ENCODE results near the gene GPS2.

Gene GPS2

DNA sequence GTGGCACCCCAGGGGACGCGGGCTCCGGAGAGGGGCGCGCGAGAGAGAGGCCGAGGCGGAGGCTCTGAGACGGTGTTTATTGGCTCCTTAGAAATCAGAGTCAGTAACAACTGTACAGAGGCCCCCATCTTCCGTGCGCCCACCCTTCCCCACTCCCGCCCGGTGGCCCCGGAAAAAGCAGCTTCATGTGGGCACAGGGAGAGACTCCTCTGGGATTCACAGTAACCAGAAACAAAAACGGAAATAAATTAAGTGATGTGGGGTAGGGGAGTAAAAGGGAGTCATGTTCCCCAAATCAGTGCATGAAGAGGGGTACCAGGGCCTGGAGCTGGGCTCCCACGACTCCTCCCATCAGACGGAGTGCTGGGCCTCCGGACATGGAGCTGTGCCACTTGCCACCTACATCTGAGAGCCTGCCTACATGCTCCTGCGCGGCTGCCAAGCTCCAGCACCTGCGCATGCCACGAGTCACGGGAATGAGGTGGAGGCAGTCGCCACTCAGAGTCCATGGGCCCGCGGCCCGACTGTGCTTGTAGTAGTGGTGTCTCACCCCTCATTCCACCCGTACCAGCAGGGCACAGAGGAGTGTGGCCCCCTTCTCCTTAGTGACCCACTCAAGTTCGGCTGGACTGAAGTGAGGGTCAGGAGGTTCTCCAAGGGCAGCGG, 543 bp upstream of the GPS2 start:
- DNase-seq = no peak

DNA sequence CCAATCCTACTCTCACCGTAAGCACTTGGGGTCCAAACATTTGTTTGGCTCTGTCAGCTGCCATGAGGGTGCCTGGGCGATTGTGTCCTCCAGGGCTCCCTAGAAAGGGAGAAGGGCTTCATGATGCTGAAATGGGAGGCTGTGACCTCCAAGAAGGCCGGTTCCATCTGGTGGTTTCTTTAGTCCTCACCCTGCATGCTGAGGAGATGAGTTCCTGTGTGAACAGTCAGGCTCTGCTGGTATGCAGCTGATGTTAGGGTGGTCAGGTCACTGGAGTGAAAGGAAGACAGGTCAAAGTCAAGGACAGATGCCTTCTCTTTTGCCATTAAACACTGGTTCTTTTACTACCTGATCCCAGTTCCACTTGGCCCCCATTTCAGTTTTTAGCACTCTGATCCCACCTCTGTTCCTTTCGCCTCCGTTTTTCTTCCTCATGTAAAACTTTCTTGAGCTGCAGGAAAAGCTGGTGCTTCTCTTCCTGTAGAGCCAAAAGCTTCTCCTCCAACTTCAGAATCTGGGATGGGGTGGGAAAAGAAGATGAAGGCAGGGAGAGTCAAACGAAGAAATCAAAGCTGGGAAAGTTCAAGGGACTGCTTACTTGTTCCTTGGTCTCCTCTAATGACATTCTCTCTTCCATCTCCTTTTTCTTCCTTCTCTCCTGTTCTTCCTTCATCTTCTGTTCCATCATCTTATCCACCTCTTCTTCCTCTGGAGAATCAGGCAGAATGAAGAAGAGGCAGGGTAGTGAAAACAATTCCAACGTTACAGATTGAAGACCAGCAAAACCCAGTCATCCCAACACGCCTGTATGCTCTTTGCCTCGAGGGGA, 1.1 kb downstream of the GPS2 start:
- no peak for DNase-seq

DNA sequence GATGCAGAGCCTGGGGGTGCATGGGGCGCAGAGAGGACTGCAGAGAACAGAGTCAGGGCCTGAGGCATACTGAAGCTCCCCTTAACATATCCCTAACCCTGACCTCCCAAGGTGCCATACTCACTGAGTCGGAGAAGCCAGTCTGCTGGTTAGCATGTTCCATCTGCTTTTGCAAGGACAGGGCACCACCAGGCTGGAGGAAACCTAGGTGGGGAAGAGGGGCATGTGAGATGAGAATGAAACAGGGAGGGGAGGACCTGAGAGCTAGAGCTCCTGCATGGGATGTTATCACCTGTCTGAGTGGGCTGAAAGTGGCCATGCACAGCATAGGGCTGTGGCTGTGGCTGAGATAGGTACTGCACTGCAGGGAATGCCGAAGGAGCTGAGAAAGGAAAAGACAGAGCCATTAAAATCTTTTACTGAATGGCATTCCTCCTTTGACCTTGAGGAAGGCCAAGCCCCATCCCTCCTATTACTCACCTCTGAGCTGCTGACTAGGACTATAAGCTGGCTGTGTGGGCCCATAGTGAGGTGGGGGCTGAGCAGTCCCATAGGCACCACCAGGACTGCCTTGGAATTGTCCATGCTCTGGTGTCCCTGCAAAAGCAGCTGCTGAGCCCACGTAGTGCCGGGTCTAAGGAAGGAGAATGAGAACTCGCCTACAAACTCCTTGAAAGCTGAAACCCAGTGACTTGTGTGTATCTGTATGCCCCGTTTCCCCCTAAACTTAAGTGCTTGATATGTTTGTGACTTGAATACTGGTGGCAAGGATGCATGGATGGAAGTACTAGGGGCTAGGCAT, 1.9 kb downstream of the GPS2 start:
- DNase-seq = no peak

DNA sequence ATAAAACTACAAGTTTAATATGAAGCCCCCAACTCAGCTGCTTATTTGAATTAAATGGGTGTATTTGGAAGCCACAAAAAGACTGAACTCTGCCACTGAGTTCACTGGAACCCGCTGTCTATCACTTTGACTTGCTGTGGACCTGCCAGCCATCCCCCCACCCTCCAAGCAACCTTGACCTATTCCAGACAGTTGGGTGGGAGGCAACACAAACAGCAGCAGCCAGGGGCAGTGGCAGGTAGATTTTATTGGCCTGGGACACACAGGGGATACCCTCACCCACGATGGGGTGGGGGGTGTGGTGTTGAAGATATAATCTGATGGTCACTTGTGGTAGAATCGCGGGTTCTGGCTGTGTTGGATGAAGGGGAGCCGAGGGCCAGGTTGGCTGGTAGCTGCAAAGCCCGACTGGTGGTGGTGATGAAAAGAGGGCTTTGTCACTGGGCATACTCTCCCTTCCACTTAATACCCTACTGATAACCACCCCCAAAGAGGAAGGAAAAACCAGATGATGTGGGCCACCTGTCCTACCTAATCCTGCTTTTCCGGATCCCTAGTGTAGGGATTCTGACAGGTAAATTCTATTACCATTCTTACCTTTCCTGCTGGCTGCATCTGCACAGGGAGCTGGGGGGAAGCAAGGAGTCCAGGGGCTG, 2.6 kb downstream of the GPS2 start:
- no peak for DNase-seq

DNA sequence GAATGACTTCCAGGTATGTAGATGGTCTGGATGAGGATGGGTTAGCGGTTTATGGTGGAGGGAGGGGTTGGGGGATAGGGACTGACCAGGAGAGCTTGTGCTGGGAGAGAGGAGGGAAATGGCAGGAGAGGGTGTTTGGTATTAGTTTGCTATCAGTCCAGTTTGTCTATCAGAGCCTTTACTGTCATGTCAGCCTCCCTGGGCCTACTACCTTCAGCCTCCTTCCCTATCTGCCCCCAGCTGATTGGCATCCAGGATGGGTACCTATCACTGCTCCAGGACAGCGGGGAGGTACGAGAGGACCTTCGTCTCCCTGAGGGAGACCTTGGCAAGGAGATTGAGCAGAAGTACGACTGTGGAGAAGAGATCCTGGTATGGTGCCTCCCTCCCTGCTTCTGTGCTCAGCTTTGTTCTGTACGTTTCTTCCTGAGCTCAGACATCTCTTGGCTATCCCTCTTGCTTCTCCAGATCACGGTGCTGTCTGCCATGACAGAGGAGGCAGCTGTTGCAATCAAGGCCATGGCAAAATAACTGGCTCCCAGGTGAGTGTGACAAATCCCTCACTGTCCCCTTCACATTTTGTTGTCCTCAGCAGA, 4.0 kb downstream of the GPS2 start:
- no peak for DNase-seq

DNA sequence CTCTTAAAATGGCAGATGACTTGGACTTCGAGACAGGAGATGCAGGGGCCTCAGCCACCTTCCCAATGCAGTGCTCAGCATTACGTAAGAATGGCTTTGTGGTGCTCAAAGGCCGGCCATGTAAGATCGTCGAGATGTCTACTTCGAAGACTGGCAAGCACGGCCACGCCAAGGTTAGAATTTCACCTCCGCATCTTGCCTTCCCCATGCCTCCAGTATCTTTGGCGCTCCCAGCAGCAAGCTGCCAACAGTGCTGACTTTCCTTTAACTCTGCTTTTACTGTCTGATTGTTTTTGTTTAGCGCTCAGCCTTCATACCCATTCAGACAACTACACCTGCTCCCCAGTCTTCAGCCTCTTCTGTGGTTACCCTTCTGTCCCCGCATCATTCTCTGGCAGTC, 5.5 kb downstream of the GPS2 start:
- DNase-seq = no peak

DNA sequence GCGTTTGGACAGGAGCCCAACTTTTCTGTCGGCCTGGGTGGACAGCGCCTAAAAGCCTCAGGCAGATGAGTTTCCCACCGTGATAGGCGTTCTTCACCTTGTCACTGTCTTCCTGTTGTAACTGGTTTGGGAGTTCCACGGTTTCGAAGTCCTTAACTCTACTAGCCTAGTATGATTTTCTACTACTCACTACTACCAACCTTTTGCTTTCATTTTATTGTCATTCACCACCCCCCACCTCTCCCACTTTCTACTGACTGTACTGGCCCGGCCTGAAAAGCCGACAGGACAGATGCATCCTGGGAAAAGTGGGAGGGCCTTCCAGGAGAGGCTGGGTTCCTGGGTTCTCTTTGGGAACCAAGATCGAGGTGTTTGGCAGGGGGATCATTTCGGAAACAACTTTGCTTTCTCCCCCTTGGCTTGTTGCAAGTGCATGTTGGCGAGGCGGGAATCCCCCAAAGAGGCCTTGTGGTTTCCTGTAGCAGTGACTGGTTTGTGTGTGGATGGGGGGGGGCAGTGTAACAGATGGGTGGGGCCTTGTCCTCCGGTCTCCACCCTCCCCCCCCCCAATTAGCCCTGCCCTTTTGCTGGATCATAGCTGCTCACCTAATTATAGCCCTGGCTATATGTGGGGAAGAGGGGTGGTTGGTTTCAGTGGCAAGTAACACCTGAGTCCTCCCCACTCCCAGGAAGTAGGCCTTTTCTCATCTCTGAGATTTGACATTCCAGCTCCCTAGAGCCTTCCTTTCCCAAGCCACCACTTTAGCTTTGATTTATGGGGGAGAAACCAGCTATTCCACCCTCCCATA, 6.3 kb downstream of the GPS2 start:
- peak; percentile 62 to 71 for DNase-seq

DNA sequence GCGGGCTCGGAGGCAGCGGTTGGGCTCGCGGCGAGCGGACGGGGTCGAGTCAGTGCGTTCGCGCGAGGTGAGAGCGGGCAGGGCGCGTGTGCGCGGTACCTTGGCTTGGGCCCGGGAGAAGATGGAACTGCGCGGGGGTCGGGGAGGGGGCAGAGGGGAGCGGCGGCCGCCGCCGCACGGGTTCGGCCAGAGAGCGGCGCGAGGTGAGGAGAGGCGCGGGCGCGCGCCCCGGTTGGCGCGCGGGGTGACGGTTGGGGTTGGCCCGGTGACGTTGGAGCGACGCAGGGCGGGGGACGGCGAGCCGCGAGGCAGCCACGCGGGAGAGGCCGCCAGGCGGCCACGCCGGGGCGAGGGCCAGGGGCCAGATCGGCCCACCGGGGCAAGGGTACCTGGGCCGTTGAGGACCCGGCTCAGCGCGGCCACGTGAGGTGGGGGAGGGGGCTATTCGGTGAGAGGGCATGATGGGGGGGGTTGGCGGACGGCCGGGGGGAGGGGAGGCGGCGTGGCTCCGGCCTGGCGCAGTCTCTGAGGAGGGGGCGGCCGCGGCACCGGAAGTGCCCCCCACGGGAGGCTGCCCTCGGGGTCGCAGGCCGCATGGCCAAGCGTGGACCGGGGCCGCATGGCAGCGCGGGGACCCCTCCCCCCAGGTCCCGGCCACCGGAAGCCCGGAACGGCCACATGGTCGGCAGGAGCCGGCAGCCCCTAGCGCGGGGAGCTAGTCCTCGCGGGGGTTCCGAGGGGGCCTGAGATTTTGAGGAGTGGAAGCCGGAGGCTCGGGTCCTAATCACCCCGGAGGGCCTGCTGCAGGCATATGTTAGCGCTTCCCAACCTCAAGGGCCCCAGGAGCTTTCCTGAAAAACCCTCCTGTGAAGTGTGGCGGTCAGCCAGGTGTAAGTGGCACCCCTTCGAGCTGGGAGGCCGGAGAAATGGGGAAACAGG, 7.2 kb downstream of the GPS2 start:
- peak; percentile 48 to 71 for DNase-seq

DNA sequence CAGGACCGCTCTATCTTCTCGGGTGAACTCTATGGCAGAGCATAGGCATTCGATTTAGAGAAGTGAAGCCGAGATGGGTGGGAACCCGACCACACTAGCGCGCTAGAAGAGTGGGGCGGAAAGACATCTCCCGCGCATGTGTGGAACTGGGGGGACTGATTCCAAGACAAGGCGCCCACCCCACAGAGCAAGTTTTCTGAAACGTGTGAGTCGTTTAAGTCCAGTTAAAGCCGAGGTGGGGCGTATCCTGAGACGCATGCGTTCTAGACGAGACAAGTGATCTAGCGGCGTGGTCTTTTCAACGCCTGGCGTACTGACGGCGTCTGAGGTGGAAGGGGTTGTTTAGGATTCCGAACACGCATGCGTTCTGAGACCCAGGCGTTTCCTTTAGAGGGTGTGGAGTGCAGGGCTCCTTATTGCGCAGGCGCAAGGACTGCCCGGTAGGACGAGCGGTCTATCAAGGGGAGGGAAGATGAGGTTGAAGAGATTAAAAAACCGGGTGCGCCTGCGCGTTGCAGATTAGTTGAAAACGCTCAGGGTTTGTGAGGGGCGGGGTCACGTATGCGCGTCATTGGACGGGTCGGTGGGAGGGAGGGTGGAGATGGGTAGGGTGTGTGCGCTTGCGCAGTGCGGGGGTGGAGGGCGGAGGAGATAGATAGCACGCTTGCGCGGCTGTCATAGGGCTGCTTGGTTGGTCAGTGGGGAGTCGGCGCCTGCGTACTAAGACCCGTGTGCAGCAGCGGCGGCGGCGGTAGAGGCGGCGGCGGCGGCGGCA, 8.1 kb downstream of the GPS2 start, which contains the start of gene EIF5A:
EIF5A (plus strand) TSS at position 718 of the 775 bp plus-strand sequence. CDS start 2,008 bp downstream, outside the sequence.
- peak; percentile 100 for DNase-seq

DNA sequence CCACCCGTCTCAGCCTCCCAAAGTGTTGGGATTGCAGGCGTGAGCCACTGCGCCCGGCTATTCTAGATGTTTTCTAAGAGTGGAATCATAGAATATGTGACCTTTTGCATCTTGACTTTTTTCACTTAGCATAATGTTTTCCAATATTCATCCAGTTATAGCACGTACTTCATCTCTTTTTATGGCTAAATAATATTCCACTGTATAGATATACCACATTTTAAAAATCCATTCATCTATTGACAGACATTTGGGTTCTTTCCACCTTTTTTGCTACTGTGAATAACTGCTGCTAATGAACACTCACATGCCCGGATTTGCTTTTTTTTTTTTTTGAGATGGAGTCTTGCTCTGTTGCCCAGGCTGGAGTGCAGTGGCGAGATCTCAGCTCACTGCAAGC, 11.0 kb downstream of the GPS2 start:
- DNase-seq = no peak

DNA sequence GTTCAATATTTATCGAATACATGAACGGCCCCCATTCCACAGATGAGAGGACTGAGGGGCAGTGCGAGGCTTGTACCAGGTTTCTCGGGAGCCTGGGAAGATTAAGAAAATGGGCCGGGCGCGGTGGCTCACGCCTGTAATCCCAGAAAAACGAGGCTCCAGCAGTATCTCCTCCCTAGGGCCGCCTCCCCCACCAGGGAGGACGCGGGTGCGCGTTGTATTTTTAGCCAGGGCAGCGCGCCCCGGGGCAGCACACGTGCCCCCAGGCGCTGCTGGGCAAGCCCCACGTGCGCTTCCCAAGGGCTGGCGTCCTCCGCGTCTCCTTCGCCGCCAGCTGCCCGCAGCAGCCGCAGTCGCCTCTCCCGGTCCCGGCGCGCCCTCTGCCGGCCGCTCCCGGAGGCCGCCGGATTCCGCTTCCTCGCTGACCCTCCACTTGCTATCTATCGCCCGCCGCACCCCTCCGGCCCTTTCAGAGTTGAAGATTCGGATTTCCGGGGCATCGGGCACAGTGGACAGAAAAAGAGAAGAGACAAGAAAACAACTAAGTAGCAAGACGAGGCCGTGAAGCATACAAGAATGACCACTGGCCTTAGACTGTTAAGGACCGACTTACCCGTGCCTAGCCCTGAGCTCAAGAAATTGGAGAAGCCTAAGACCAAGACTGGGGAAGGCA, 18.8 kb downstream of the GPS2 start:
- peak; percentile 81 to 83 for DNase-seq

DNA sequence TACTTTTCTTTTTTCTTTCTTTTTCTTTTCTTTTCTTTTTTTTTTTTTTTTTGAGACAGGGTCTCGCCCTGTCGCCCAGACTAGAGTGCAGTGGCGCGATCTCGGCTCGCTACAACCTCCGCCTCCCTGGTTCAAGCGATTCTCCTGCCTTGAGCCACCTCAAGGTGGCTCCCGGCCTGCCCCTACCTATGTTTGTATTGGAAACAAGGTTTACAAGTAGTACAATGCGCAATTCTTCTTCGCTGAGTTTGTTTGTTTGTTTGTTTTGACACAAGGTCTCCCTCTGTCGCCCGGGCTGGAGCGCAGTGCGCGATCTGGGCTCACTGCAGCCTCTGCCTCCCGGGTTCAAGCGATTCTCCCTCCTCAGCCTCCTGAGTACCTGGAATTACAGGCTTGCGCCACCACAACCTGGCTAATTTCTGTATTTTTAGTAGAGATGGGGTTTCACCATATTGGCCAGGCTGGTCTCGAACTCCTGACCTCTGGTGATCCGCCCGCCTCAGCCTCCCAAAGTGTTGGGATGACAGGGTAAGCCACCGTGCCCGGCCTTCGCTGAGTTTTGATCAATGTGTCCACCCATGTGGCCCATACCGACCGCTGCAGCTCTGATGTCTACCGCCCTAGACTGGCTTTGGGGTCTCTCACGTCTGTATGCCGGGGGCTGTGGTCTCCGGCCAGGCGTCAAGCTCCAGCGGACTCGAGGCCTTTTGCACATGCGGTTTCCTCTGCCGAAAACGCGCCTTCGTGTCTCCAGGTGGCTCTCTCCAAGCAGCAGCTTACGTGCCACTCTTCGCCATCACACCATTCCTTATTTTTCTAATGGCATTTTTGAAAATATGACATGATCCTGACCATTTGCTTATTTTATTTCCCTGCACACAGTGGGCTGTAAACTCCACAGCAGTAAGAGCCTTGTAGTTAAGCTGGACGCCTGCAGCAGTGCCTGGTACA, 19.7 kb downstream of the GPS2 start:
- no peak for DNase-seq

DNA sequence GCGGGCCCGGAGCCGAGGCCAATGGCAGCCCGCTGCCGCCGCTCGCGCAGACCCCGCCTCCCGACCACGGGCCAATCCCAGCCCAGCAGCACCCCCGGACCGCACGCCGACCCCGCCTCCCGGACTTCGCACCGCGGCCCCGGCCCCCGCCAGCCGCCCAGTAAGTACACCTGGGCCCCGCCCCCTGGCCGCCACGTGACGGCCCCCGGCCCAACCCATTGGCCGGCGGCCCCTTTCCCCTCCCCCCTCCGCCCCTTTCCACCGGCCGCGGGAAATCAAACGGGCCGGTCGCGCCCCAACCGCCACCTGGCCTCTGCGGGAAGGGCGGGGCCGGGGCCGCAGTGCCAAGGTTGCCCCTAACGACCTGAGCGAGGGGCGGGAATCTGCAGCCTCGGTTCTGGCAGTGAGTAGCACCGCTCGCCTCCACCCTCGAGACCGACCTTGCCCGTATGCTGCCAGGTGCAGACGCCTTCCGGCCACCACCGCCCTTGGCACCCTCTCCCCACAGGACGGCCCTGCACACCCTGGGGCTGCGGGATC, 20.5 kb downstream of the GPS2 start, which contains the start of gene YBX2:
YBX2 (minus strand) TSS at position 26 of the 540 bp plus-strand sequence. CDS start 139 bp downstream, outside the sequence.
- peak in 1 of 2 donors; percentile 36 for DNase-seq

DNA sequence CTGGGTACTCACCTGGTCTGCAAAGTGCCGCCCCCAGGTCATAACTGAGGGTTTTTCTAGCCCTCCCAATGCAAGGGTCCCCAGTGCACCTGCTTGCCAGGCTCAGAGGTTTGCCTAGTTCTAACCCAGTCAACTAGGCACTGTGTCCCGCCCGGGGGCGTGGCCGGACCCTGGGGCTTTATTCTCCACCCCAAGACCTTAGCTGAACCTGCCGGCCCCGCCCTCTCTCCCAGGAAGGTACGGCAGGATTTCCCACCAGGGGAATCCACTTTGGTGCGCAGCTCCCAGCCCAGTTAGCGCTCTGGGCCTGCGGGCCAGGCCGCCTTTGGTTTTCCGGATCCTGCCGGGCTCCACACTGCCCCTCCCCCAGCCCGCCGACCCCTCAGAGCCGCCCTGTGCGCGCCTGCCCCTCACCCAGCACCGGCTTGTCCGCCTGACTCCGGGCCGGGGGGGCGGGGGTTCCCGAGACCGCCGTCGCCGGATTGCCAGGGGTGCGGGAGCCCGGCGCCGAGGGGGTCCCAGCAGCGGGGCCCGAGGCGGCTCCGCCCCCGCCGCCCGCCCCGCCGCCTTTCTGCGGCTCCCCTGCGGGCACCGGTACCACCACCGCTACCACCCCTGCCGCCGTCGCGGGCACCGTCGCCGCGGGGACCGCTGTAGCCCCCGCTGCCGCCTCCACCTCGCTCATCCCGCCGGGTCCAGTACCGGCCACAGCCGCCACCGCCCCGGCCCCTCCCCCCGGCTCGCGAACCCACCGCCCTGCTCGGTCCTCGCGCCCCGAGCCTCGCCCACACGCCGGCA, 21.1 kb downstream of the GPS2 start:
- no peak for DNase-seq

DNA sequence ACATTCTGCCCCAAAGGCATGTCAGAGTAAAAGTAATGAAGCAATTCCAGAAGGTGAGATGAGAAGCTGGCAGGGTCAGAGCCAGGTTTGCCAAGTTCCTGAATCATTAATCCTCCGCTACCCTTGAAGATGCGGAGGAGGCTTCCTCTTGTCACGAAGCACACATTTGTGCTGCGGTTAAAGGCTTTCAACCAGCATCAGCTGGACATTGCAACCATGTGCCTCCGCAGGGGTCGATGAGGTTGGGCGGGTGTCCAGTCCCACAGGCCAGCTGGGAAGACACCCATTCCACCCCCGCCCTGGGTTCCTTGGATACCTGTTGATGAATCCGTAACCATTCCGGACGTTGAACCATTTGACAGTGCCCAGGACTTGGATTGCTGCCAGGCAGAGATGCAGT, 22.0 kb downstream of the GPS2 start:
- DNase-seq = no peak

DNA sequence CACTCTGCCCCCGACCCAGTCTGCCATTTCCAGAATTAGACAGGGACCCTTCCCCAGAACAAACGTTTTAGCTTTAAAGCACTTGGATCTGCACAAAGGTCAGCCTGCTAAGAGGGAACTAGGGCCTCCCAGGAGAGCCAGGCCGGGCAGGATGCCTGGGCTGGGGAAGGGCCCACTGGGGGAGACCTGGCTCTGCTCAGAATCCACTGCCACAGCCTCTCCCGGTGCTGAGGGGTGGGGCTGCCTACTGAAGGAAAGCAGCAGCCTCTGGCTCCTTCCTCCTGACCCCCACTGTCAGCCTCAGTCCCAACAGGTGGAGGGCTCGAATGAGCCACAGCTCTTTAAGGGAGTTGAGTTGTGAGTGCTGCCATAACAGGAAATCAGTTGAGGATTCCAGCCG, 22.4 kb downstream of the GPS2 start:
- DNase-seq = no peak

Measured in inflammatory macrophage (primary cell).